Measurements from ENCODE around the gene SLC25A13. TPM values are rescaled to one million over a fixed set of nuclear protein-coding genes. Genes with fewer than 3 reads are reported as not detected.

Gene SLC25A13
- total RNA-seq, 1 donor from 2014 or later, result 44.0 TPM

DNA sequence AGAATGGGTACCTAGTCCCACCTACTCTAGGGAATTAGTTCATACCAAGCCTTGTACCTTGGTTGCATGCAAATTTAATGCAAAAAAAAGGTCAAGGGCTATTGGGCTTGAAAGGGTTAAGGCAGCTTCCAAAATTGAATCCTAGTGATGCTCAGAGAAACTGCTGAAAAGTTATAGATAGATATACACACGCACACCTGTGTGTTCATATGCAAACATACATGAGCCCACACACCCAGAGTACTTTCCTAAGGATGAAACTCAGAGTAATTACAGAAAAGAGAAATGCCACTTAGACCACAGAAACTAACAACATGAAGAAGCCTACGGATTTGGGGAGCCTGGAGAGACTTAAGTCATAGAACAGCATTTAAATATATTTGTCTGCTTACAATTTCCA lies 1.5 kb downstream of the SLC25A13 start:
- no peak for DNase-seq (ENCODE audit: low read depth)
- TF ChIP-seq, protein P1, sequence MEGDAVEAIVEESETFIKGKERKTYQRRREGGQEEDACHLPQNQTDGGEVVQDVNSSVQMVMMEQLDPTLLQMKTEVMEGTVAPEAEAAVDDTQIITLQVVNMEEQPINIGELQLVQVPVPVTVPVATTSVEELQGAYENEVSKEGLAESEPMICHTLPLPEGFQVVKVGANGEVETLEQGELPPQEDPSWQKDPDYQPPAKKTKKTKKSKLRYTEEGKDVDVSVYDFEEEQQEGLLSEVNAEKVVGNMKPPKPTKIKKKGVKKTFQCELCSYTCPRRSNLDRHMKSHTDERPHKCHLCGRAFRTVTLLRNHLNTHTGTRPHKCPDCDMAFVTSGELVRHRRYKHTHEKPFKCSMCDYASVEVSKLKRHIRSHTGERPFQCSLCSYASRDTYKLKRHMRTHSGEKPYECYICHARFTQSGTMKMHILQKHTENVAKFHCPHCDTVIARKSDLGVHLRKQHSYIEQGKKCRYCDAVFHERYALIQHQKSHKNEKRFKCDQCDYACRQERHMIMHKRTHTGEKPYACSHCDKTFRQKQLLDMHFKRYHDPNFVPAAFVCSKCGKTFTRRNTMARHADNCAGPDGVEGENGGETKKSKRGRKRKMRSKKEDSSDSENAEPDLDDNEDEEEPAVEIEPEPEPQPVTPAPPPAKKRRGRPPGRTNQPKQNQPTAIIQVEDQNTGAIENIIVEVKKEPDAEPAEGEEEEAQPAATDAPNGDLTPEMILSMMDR (IDR thresholded peaks at IDR 0.05; ENCODE audit: insufficient read depth, low read length, poor library complexity, severe bottlenecking), result no peak
- Histone ChIP-seq H3K4me3 (ENCODE audit: low read depth, low read length) (peak overlapping the region; percentile 66), H3K36me3 (ENCODE audit: control insufficient read depth, insufficient read depth, low read length) (no peaks in the 10 kb centered on the region), H3K27me3 (ENCODE audit: control insufficient read depth, insufficient read depth, low read length) (no peaks in the 10 kb centered on the region)

DNA sequence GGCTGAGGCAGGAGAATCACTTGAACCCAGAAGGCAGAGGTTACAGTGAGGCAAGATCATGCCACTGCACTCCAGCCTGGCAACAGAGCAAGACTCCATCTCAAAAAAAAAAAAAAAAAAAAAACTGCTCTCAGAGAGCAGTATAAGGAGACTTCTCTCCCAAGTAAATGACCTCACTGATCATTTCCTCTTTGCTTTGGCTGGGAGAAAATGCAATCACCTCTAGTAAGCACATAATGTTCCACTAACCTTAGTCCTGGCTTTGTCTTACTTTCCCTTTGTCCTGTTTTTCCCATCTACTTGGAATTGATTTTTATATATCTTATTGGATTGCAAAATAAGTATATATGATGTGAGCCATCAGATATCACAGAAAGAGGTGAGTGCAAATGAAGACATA lies 2.5 kb downstream of the SLC25A13 start:
- Histone ChIP-seq H3K36me3 (ENCODE audit: control insufficient read depth, insufficient read depth, low read length) (no peaks in the 10 kb centered on the region), H3K27me3 (ENCODE audit: control insufficient read depth, insufficient read depth, low read length) (no peaks in the 10 kb centered on the region), H3K4me3 (ENCODE audit: low read depth, low read length) (no peak overlapping the region)
- TF ChIP-seq, protein P1 (IDR thresholded peaks at IDR 0.05; ENCODE audit: insufficient read depth, low read length, poor library complexity, severe bottlenecking), result no peak
- no peak for DNase-seq (ENCODE audit: low read depth)

DNA sequence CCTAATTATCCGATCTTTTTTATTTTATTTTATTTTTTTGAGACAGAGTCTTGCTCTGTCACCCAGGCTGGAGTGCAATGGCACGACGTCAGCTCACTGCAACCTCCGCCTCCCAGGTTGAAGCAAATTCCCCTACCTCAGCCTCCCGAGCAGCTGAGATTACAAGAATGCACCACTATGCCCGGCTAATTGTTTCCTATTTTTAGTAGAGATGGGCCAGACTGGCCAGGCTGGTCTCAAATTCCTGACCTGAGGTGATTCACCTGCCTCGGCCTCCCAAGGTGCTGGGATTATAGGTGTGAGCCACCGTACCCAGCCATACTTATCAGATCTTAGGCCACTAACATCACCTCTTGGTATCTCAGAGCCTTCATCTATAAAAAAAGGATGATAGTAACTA lies 4.9 kb downstream of the SLC25A13 start:
- Histone ChIP-seq H3K27me3 (ENCODE audit: control insufficient read depth, insufficient read depth, low read length) (no peaks in the 10 kb centered on the region), H3K4me3 (ENCODE audit: low read depth, low read length) (no peak overlapping the region), H3K36me3 (ENCODE audit: control insufficient read depth, insufficient read depth, low read length) (no peaks in the 10 kb centered on the region)
- TF ChIP-seq, protein P1 (IDR thresholded peaks at IDR 0.05; ENCODE audit: insufficient read depth, low read length, poor library complexity, severe bottlenecking), result no peak
- DNase-seq (ENCODE audit: low read depth), result no peak

DNA sequence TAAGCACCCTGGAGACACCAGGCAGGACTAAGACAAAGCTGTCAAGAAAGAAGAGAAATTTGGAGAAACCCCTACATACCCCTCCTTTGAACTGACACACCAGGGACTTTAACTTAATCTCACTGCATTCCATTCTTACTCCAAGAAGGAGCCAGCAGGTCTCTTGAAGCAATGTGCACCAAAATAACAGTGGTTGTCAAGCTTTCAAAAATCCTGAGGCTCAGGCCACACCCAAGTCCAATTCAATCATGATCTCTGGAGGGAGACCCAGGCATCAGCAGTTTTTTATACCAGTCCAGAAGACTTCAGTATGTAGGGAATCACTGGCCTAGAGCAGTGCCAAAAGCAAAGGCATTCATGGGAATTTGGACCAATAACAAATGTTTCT lies 6.8 kb downstream of the SLC25A13 start:
- H3K36me3 ChIP-seq (ENCODE audit: control insufficient read depth, insufficient read depth, low read length), result no peaks in the 10 kb centered on the region
- H3K27me3 ChIP-seq (ENCODE audit: control insufficient read depth, insufficient read depth, low read length), result no peaks in the 10 kb centered on the region
- H3K4me3 ChIP-seq (ENCODE audit: low read depth, low read length), result no peak overlapping the region
- no peak for DNase-seq (ENCODE audit: low read depth)
- TF ChIP-seq, protein P1 (IDR thresholded peaks at IDR 0.05; ENCODE audit: insufficient read depth, low read length, poor library complexity, severe bottlenecking), result no peak

DNA sequence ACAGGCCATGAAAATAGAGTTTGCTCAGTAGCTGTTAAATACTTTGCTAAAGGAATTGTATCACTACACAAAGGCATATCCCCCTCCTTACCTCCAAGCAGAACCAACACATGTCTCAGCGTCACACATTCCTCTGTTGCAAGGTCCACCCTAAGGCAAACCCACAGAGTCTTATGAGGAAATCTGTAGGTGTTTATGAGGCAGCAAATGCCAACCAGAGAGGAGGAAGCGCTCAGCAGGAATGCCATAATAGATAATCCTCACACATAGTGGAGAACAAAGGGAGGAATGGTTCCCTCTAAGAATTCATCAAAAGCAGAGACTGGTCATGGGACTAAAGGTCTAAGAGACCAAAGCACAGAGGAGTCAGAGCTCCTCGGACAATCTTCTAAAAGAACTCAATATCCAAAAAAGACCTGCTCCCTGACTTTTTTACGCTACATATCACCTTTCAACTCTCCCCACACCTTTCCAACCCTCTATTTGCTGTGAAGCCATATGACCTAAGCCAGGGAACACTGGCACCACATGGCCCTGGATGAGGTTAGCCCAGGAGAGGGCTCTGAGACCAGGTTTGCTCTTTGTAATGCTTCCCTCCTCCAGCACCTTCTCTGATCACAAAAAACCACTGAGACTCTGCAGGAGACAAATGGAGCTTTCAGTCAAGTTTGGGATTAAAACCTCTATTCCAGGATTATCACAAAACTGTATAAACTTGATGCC lies 7.3 kb downstream of the SLC25A13 start:
- H3K36me3 ChIP-seq (ENCODE audit: control insufficient read depth, insufficient read depth, low read length), result peaks cover under 1% of the 10 kb centered on the region
- no peak overlapping the region for H3K4me3 ChIP-seq (ENCODE audit: low read depth, low read length)
- TF ChIP-seq, protein P1 (IDR thresholded peaks at IDR 0.05; ENCODE audit: insufficient read depth, low read length, poor library complexity, severe bottlenecking), result no peak
- DNase-seq (ENCODE audit: low read depth), result no peak
- no peaks in the 10 kb centered on the region for H3K27me3 ChIP-seq (ENCODE audit: control insufficient read depth, insufficient read depth, low read length)

DNA sequence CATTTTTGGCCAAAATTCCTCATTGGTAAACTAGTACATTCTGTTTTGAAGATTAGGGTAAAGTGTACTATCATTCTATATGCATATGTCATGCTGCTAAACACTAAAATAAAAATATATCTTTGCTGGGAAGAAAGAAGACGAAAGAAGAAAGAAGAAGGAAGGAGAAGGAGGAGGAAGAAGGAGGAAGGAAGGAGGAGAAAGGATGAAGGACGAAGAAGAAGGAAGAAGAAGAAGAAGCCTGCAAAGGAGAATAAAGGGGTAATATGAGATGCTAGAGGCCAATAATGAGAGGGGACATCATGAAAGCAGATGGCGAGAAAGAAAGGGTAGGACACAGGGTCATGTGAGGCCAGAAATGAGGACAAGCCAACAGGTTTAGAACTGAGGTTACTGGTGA lies 8.0 kb downstream of the SLC25A13 start:
- TF ChIP-seq, protein P1 (IDR thresholded peaks at IDR 0.05; ENCODE audit: insufficient read depth, low read length, poor library complexity, severe bottlenecking), result no peak
- Histone ChIP-seq H3K4me3 (ENCODE audit: low read depth, low read length) (no peak overlapping the region), H3K36me3 (ENCODE audit: control insufficient read depth, insufficient read depth, low read length) (peaks cover 2% of the 10 kb centered on the region), H3K27me3 (ENCODE audit: control insufficient read depth, insufficient read depth, low read length) (no peaks in the 10 kb centered on the region)
- no peak for DNase-seq (ENCODE audit: low read depth)
